Parathyroid adenoma (tissue), 2 donors: Measurements from ENCODE around the gene PCDH9.

Experiments used
- H2AFZ ChIP-seq: fragments of 300-600 bp; sonication (generic); one replicate; pipeline ENCODE4 v1.7.0; 2017; ENCODE audit warnings: antibody characterized with exemption, mild to moderate bottlenecking
- H3K27ac ChIP-seq: fragments of 300-600 bp; sonication (generic); one replicate; pipeline ENCODE4 v1.7.0; 2017
- H3K27me3 ChIP-seq: fragments of 300-600 bp; sonication (generic); one replicate; pipeline ENCODE4 v1.7.0; 2017; ENCODE audit warnings: low read length; ENCODE audit not compliant: control insufficient read depth, insufficient read depth
- H3K36me3 ChIP-seq: fragments of 300-600 bp; sonication (generic); one replicate; pipeline ENCODE4 v1.7.0; 2017; ENCODE audit warnings: low read length; ENCODE audit not compliant: control insufficient read depth, insufficient read depth
- H3K4me1 ChIP-seq: fragments of 300-600 bp; sonication (generic); one replicate; pipeline ENCODE4 v1.7.0; 2017; ENCODE audit warnings: control low read depth
- H3K4me2 ChIP-seq: fragments of 300-600 bp; sonication (generic); one replicate; pipeline ENCODE4 v1.7.0; 2017; ENCODE audit warnings: low read length
- H3K4me3 ChIP-seq: fragments of 300-600 bp; sonication (generic); one replicate; pipeline ENCODE4 v1.7.0; 2017; ENCODE audit warnings: low read depth, low read length
- H3K79me2 ChIP-seq: fragments of 300-600 bp; sonication (generic); one replicate; pipeline ENCODE4 v1.7.0; 2017; ENCODE audit warnings: control low read depth
- H3K9ac ChIP-seq: fragments of 300-600 bp; sonication (generic); one replicate; pipeline ENCODE4 v1.7.0; 2017; ENCODE audit warnings: mild to moderate bottlenecking
- H3K9me3 ChIP-seq: fragments of 300-600 bp; sonication (generic); one replicate; pipeline ENCODE4 v1.7.0; 2017; ENCODE audit warnings: low read length; ENCODE audit not compliant: control insufficient read depth
- TF ChIP-seq, protein P1 (sequence below): fragments of 300-600 bp; sonication (generic); IDR thresholded peaks from one replicate; pipeline ENCODE4 v1.7.0; 2017; ENCODE audit warnings: antibody characterized with exemption, mild to moderate bottlenecking
- donor health status: primary hyperparathyroidism.

The PCDH9 gene

DNA sequence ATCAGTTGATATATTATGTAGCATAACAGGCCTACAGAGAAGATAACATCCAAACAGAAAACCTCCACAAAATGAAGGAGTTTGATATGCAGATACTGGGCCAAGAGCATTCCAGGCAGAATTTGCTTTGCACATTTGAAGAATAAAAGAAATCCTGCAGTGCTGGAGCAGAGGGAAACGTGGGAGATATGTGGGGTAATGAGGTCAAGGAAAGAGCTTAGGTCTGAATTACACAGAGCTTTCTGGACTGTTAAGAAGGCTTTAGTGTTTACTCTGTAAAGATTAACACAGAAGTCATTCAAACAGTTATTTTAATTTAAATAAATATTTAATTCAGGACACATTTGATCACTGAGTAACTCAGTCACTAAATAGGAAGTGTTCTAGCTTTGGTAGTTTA is 692.7 kb downstream of the PCDH9 start:
- Histone ChIP-seq H3K79me2 (no peaks in the 10 kb centered on the region), H3K4me2 (no peak overlapping the region), H3K9me3 (no peaks in the 10 kb centered on the region), H3K4me3 (no peak overlapping the region), H3K36me3 (no peaks in the 10 kb centered on the region), H2AFZ (no peak overlapping the region), H3K27ac (no peak overlapping the region), H3K4me1 (no peaks in the 10 kb centered on the region), H3K27me3 (no peaks in the 10 kb centered on the region), H3K9ac (no peak overlapping the region)
- TF ChIP-seq, protein P1, sequence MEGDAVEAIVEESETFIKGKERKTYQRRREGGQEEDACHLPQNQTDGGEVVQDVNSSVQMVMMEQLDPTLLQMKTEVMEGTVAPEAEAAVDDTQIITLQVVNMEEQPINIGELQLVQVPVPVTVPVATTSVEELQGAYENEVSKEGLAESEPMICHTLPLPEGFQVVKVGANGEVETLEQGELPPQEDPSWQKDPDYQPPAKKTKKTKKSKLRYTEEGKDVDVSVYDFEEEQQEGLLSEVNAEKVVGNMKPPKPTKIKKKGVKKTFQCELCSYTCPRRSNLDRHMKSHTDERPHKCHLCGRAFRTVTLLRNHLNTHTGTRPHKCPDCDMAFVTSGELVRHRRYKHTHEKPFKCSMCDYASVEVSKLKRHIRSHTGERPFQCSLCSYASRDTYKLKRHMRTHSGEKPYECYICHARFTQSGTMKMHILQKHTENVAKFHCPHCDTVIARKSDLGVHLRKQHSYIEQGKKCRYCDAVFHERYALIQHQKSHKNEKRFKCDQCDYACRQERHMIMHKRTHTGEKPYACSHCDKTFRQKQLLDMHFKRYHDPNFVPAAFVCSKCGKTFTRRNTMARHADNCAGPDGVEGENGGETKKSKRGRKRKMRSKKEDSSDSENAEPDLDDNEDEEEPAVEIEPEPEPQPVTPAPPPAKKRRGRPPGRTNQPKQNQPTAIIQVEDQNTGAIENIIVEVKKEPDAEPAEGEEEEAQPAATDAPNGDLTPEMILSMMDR = no peak

DNA sequence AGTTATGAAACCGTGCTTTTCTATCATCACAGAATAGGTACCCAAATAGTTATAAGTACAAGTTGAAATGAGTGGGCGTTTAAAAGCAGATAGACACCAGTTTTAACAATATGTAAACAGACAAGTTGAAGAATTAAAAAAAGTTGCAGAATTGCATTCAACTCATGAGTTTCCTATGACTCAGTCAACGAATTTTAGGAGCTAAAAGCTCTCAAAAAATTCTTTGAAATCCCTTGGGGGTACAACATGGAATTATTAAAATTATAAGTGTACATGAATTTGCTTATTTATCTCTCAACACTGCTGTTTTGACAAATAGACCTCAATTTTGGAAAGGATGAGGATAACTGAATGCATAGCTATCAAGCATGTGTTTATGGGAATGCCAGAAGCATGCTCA is 693.4 kb downstream of the PCDH9 start:
- Histone ChIP-seq H3K4me3 (no peak overlapping the region), H3K79me2 (no peaks in the 10 kb centered on the region), H3K4me1 (no peaks in the 10 kb centered on the region), H3K27ac (no peak overlapping the region), H3K27me3 (no peaks in the 10 kb centered on the region), H3K9me3 (no peaks in the 10 kb centered on the region), H3K4me2 (no peak overlapping the region), H2AFZ (no peak overlapping the region), H3K9ac (no peak overlapping the region), H3K36me3 (no peaks in the 10 kb centered on the region)
- TF ChIP-seq, protein P1 = no peak

DNA sequence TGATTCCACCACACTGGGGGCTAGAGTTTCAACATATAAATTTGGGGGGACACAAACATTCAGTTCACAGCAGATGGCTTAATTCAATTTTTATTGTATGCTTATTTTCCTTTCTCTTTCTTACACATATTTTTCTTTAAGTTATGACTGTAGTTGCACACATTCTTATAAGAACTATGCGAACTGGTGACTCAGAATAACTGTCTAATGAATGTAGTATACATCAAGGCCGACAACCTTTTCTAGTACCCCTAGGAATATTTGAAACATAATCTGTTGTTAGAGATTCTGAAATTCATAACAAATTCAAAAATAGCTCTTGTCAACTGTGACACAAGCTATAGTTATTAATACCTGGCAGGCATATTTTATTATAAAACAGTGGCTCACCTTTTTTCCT is 695.6 kb downstream of the PCDH9 start:
- H3K4me2 ChIP-seq = no peak overlapping the region
- no peak overlapping the region for H3K9ac ChIP-seq
- H3K79me2 ChIP-seq = no peaks in the 10 kb centered on the region
- no peak overlapping the region for H3K4me3 ChIP-seq
- H3K27ac ChIP-seq = no peak overlapping the region
- H2AFZ ChIP-seq = no peak overlapping the region
- no peaks in the 10 kb centered on the region for H3K36me3 ChIP-seq
- no peaks in the 10 kb centered on the region for H3K4me1 ChIP-seq
- TF ChIP-seq, protein P1 = no peak
- H3K9me3 ChIP-seq = no peaks in the 10 kb centered on the region
- no peaks in the 10 kb centered on the region for H3K27me3 ChIP-seq

DNA sequence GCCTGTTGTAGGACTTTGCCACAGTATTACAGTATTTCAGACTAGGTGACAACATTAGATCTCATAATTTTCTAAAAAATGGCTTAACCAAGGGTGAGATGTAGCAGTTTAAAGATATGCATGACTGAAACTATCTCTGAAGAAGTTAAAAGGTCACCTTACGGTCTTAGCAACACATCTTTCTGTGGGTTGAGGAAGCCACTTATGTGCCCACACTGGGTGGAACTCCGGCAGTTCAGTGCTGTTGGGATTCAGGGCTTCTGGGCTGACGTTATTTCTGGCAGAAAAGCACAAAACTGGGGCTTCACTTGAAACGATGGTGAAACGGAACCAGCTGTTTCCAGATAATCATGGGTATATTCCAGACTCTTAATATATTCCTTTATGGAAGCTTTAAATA is 697.3 kb downstream of the PCDH9 start:
- Histone ChIP-seq H3K79me2 (no peaks in the 10 kb centered on the region), H3K4me3 (no peak overlapping the region), H3K9ac (no peak overlapping the region), H3K4me2 (no peak overlapping the region), H3K9me3 (no peaks in the 10 kb centered on the region), H3K36me3 (no peaks in the 10 kb centered on the region), H3K27ac (no peak overlapping the region), H3K27me3 (no peaks in the 10 kb centered on the region), H2AFZ (no peak overlapping the region), H3K4me1 (no peaks in the 10 kb centered on the region)
- TF ChIP-seq, protein P1 = no peak

DNA sequence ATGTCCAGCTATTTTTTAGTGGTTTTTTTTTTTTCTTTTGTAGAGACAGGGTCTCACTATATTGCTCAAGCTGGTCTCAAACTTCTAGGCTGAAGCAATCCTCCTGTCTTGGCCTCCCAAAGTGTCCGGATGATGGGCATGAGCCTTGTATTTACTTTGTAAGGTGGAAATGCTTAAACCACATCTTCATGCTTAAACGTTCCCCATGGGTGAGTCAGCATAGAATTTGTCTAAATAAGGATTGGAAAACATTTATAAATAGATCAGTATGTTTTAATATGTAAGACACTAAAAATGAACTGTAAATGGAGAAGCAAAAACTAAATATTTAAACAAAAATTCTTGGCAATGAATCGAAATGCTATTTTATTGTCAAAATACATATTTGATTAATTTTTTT is 698.0 kb downstream of the PCDH9 start:
- no peaks in the 10 kb centered on the region for H3K27me3 ChIP-seq
- no peak overlapping the region for H2AFZ ChIP-seq
- TF ChIP-seq, protein P1 = no peak
- no peak overlapping the region for H3K4me2 ChIP-seq
- no peaks in the 10 kb centered on the region for H3K36me3 ChIP-seq
- H3K9ac ChIP-seq = no peak overlapping the region
- no peaks in the 10 kb centered on the region for H3K9me3 ChIP-seq
- no peak overlapping the region for H3K27ac ChIP-seq
- H3K4me1 ChIP-seq = no peaks in the 10 kb centered on the region
- no peaks in the 10 kb centered on the region for H3K79me2 ChIP-seq
- no peak overlapping the region for H3K4me3 ChIP-seq
